NCI-H1105 (cell line): ENCODE data around the gene SLC16A2.

Experiments used
- DNase-seq: peaks from one replicate; lab custom pipeline; 2025; lab: John Stamatoyannopoulos, UW

SLC16A2 gene

DNA sequence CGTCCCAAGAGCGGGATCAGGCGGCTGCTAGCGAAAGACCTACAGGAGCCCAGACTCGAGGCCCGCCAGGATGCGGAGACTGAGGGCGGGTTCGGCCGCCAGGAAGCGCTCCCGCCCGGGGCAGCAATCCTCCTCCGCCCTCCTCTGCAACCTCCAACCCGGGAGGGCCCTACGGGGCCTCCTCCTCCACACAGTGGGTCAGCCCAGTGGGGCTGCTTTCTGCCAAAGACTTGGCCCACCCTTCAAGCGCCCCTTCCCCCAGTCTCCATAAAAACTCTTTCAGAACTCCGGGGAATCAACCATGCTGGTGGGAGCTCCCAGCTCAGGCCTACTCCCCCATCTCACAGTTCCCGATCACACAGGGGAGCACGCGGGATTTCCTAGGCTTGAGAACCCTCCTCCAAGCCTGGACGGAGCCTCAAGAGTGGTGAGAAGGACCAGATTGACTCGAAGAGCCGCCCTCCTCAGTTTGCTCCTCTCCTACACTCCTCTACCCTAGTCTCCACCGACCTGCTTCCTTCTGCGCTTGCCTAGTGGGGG, 115.6 kb downstream of the SLC16A2 start:
- no peak for DNase-seq

DNA sequence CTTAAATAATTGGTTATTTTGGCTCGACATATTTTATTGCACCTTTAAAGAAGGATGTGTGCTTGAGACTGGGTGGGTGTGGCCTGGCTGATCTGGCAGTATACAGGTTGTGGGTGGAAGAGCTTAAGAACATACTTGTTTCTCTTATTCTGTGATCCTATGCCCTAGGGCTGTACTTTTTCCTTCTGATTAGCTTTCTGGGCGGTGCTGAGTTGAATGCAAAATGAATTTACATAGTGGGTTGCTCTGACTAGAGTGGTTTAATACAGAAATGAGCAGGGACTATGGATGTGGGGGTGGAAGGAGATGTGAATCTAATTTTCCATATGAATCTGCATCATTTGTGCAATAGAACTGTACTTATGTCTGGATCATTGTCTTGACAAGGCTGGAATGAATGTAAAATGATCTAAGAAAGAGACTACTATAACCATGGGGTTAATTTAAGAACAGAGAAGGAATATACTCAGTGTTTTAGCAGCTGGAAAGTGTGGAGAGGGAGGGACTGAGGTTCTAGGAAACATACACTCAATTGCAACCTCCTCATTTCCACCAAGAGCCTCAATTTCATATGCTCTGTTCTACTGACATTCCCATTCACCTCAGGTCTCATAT, 119.4 kb downstream of the SLC16A2 start:
- DNase-seq = no peak

DNA sequence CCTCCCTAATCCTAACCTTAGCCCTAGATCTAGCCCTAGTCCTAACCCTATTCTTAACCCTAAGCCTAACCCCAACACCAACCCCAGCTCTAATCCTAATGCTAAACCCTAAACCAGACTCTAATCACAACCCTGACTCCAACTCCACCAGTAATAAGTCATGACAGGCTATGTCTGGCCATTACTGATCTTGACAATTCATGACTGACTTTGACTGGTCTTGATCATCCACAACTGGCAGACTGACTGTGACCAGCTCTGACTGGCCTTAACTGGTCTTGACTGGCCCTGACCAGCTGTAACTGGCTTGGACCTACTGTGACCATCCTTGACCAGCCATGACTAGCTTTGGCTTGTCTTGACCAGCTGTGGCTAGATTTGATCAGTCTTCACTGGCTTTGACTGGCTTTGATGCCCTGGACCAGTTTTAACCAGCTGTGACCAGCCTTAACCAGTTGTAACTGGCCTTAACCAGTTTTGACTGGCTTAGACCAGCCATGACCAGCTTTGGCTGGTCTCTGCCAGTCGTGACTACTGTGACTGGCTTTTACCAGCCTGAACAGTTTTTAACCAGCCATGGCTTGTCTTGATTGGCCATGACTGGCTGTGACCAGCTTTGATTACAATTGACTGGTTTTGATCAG, 124.7 kb downstream of the SLC16A2 start:
- no peak for DNase-seq

DNA sequence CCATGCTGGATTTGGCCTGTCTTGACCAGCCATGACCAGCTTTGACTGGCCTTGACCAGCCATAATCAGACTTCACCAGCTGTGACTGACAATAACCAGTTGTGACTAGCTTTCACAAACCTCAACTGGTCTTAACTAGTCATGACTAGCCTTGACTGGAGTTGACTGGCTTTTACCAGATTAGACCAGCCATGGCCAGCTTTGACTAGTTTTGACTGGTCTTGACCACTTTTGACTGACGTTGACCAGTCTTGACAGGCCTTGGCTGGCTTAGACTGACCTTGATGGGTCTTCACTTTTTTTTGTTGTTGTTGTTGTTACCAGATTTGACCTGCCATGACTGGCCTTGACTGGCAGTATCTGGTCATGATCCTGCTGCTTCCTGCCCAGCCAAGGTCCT, 125.7 kb downstream of the SLC16A2 start:
- DNase-seq = no peak

DNA sequence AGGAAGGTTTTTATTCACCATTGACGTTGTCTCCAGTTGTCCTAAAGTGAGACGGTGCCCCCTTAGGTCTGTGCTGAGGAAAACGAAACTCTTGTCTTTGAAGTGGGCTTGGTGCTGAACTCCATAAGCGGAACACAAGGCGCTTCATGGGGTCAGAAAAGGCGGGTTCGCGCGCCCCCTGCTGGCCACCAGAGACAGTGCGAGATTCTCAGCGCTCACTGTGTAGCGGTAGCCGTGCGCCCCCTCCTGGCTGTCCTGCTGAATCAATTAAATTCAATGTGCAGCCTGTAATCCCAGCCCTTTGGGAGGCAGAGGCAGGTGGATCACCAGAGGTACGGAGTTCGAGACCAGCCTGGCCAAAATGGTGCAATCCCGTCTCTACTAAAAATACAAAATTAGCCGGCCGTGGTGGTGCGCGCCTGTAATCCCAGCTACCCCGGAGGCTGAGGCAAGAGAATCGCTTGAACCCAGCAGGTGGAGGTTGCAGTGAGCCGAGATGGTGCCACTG, 129.1 kb downstream of the SLC16A2 start:
- peak; percentile 39 for DNase-seq

DNA sequence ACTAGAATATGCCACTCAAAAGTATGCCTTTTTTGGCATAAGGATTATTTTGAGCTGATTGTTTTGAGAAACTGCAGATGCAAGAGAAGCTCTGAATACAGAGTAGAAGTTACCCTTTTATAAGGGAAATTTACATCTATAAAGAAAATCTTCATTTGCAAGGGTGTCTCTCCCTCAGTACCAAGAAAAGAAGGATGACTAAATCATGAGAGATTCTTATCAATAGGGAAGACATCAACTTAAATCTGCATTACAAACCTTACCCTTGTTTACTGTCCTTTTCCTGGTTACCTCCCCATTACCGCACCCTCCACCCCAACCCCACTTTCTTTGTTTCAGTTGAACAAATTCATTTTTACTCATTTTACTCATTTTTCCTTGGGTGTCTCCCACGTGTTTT, 130.6 kb downstream of the SLC16A2 start:
- no peak for DNase-seq

DNA sequence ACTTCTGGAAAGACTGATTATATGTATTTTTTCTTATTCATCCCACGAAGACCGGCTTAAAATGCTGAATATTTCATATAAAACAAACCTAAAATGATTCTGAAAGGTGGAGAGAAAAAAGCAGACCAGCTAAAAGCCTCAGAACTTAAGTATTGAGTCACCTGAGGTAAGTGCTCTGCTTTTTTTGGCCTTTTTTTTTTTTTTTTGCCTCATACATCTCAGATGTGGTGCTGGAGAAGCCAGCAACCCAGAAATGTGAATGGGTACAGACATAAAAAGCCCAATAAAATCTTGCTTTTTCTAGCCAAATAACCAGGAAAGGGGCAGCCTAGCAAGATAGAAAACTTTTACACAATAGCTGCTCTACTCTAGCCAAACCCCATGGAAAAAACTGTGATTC, 136.1 kb downstream of the SLC16A2 start:
- DNase-seq = no peak

DNA sequence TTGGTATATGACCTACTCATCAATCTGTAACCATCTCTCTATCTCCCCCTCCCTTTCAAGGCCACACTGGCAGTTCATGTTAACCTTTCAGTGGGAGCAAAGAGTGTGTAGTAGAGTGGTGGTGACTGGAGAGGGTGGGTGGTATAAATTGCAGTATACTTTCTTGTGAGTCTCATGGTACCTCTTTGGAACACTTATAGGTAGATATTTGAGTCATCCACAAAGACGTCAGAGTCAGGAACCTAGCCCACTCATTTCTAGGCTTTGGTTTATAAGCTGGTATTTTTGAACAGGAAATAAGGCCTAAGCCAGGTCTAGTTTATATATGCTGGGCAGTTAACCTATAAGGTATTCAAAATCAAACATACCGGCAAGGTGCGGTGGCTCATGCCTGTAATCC, 156.8 kb downstream of the SLC16A2 start:
- no peak for DNase-seq

DNA sequence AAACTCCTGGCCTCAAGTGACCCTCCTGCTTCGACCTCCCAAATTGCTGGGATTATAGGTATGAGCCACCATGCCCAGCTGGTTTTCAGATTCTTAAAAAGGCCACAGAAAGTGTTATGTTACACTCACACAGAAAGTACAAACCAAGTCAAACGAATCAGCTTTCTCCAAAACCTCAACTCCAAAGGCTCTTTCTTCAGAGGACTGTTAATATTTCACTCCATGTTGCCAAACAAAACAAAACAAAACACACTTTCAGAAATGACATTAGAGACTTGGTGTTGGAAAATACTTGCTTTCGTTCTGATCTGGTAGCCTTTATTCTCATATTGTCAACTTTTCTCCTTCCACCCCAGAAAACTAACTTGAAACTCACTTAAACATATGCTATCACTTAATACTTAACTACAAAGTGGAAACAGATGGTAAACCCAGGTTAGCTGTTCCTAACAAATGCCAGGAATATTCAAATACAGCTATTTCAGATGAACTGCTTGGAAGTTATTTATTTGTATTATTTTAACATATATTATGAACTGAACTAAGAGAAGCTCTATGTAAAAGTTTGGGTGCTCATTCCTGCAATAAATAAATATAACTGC, 158.4 kb downstream of the SLC16A2 start:
- DNase-seq = no peak
